Psoas muscle (tissue), 8 donors: ENCODE results near the gene GNB5. TPM values are rescaled to one million over a fixed set of nuclear protein-coding genes. Genes with fewer than 3 reads are reported as not detected.

Experiments used
- ATAC-seq, 4 donors: fragments of 200-7000 bp; cut with Tn5 transposase; one replicate each; pipeline ENCODE4 v1.9.1; 2020; ENCODE audit warnings: moderate library complexity in 3 of 4, mild to moderate bottlenecking in 2 of 4
- DNase-seq, 2 donors: peaks; one replicate each; pipeline ENCODE4 v3.0.0-alpha.2; 2020
- H3K27ac ChIP-seq: fragments of 200-600 bp; one replicate; pipeline ENCODE4 v1.8.0; 2022
- H3K27me3 ChIP-seq, 3 donors: fragments of 200-600 bp in 1 of 3; one replicate each; pipeline versions ENCODE4 v1.6.1 to v1.8.0; 2013 to 2022; ENCODE audit warnings: low read length in 2 of 3, mild to moderate bottlenecking in 2 of 3, moderate library complexity in 1 of 3; ENCODE audit not compliant: insufficient read depth in 3 of 3
- H3K36me3 ChIP-seq, 2 donors: fragments of 200-600 bp in 1 of 2; one replicate each; pipeline versions ENCODE4 v1.6.1 to v1.8.0; 2013 to 2022; ENCODE audit warnings: low read depth in 1 of 2, mild to moderate bottlenecking in 1 of 2, moderate library complexity in 1 of 2; ENCODE audit not compliant: insufficient read depth in 1 of 2
- H3K4me1 ChIP-seq: fragments of 200-600 bp; one replicate; pipeline ENCODE4 v1.8.0; 2022
- H3K4me3 ChIP-seq: fragments of 200-600 bp; one replicate; pipeline ENCODE4 v1.8.0; 2022; ENCODE audit warnings: mild to moderate bottlenecking
- H3K9me3 ChIP-seq: fragments of 200-600 bp; one replicate; pipeline ENCODE4 v1.8.0; 2022
- WGBS, 3 donors: extraction: QIAGEN DNeasy Blood & Tissue Kit; methylation state at CpG; one replicate each; pipeline versions ENCODE4 v1.1.6 to v1.1.7; 2013; 5-methylcytosine and 5-hydroxymethylcytosine counted together
- intact Hi-C, 2 donors: fragments of 100-400 bp; cut with DNase I; formaldehyde crosslinking; loops; one replicate each; pipeline versions ENCODE4 v1.11.0 to v1.14.2; 2022
- polyA plus RNA-seq, 3 donors: library from polyadenylated mRNA; stranded (reverse); fragments of 200-250 nt; gene quantifications; one replicate each; pipeline ENCODE4 v1.2.3, GENCODE V29; 2013
- total RNA-seq, 4 donors: library from RNA; stranded (reverse); fragmentation: NEBNext Ultra II Directional in 2 of 4; extraction: Animal tissue kit (Norgen Biotek cat#: 25700) in 2 of 4; gene quantifications; one replicate each; pipeline versions ENCODE4 v1.2.1 to v1.2.4, GENCODE V29; 2021 to 2023
- TF ChIP-seq, protein P1 (sequence below): fragments of 200-600 bp; IDR thresholded peaks from one replicate; pipeline ENCODE4 v1.8.0; 2022; ENCODE audit warnings: antibody characterized with exemption
- donor health status: healthy with polysubstance abuse.
- donor health status: DM: no; HTN: no; CAD: no; lungs with moderate emphysema.
- donor health status: Bipolar disorder and iron deficiency.
- donor health status: healthy.
- donor health status: DM: yes; HTN: yes; CAD: no.
- donor health status: DM: no; HTN: no; CAD: no.
- donor health status: DM: no; HTN: no; CAD: no.
- donor health status: DM: yes; HTN: yes; CAD: no.

Gene GNB5
- total and polyA plus RNA-seq, 7 donors = 0.86 to 2.5 (median 1.4) TPM

GRCh38 chr15:52207191-52207590 lies 16.0 kb upstream of the GNB5 start:
- intact Hi-C loops = no loop called here
- Histone ChIP-seq H3K4me3 (no peak overlapping the region), H3K4me1 (no peaks in the 10 kb centered on the region), H3K9me3 (no peaks in the 10 kb centered on the region), H3K36me3 (no peaks in the 10 kb centered on the region), H3K27me3 (no peaks in the 10 kb centered on the region), H3K27ac (no peak overlapping the region)
- 71 to 81% (median 78%) methylated on average over 1 of the region's 1 CpG for WGBS, 3 donors
- ATAC-seq (no peak), DNase-seq (no peak)
- TF ChIP-seq, protein P1, sequence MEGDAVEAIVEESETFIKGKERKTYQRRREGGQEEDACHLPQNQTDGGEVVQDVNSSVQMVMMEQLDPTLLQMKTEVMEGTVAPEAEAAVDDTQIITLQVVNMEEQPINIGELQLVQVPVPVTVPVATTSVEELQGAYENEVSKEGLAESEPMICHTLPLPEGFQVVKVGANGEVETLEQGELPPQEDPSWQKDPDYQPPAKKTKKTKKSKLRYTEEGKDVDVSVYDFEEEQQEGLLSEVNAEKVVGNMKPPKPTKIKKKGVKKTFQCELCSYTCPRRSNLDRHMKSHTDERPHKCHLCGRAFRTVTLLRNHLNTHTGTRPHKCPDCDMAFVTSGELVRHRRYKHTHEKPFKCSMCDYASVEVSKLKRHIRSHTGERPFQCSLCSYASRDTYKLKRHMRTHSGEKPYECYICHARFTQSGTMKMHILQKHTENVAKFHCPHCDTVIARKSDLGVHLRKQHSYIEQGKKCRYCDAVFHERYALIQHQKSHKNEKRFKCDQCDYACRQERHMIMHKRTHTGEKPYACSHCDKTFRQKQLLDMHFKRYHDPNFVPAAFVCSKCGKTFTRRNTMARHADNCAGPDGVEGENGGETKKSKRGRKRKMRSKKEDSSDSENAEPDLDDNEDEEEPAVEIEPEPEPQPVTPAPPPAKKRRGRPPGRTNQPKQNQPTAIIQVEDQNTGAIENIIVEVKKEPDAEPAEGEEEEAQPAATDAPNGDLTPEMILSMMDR = no peak

- no peak overlapping the region for H3K4me3 ChIP-seq
- no peaks in the 10 kb centered on the region for H3K27me3 ChIP-seq
- H3K9me3 ChIP-seq = no peaks in the 10 kb centered on the region
- DNase-seq = no peak
- WGBS, 3 donors = 25 to 40% (median 34%) methylated on average over 2 of the region's 2 CpGs
- H3K36me3 ChIP-seq = no peaks in the 10 kb centered on the region
- no peaks in the 10 kb centered on the region for H3K4me1 ChIP-seq
- no peak overlapping the region for H3K27ac ChIP-seq
- ATAC-seq = peak in 3 of 4 donors; percentile 37 to 80 (median 77)
- intact Hi-C loops = no loop called here
- TF ChIP-seq, protein P1 = no peak
Measured at GRCh38 chr15:52206446-52206845, 15.3 kb upstream of the GNB5 start.

GRCh38 chr15:52204657-52205056 lies 13.5 kb upstream of the GNB5 start:
- H3K27me3 ChIP-seq = no peaks in the 10 kb centered on the region
- H3K36me3 ChIP-seq = no peaks in the 10 kb centered on the region
- 96 to 98% (median 97%) methylated on average over 20 of the region's 20 CpGs for WGBS, 3 donors
- intact Hi-C loops = no loop called here
- no peak for DNase-seq
- H3K9me3 ChIP-seq = no peaks in the 10 kb centered on the region
- no peaks in the 10 kb centered on the region for H3K4me1 ChIP-seq
- H3K27ac ChIP-seq = no peak overlapping the region
- no peak overlapping the region for H3K4me3 ChIP-seq
- ATAC-seq = no peak
- TF ChIP-seq, protein P1 = no peak

DNA sequence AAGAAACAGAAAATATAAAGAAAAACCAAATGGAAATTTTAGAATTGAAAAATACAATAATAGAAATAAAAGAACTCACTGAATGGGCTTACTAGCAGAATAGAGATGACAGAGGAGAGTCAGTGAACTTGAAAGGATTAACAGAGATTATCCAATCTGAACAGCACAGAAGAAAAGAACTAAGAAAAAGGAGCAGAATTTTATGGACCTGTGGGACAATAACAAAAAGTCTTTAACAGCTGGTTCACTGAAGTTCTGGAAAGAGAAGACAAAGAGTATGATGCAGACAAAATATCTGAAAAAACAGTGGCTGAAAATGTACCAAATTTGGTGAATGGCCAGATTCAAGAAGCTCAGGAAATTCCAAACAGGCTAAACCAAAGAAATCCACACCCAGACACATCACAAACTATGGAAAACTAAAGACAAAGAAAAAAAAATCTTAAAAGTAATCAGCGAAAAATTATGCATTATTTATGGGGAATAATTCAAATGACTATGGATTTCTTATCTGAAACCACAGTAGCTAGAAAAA lies 9.7 kb upstream of the GNB5 start:
- TF ChIP-seq, protein P1 = no peak
- H3K9me3 ChIP-seq = no peaks in the 10 kb centered on the region
- no peaks in the 10 kb centered on the region for H3K27me3 ChIP-seq
- no peaks in the 10 kb centered on the region for H3K4me1 ChIP-seq
- ATAC-seq (no peak), DNase-seq (no peak)
- no peak overlapping the region for H3K4me3 ChIP-seq
- WGBS, 3 donors = 84 to 88% (median 86%) methylated on average over 1 of the region's 1 CpG
- H3K27ac ChIP-seq = no peak overlapping the region
- intact Hi-C loops = no loop called here
- no peaks in the 10 kb centered on the region for H3K36me3 ChIP-seq

GRCh38 chr15:52199271-52199670 lies 8.1 kb upstream of the GNB5 start:
- intact Hi-C loops = no loop called here
- WGBS, 3 donors = 34 to 44% (median 36%) methylated on average over 2 of the region's 2 CpGs
- TF ChIP-seq, protein P1 = no peak
- no peak for ATAC-seq
- DNase-seq = no peak
- no peaks in the 10 kb centered on the region for H3K9me3 ChIP-seq
- no peak overlapping the region for H3K27ac ChIP-seq
- H3K27me3 ChIP-seq = no peaks in the 10 kb centered on the region
- H3K4me3 ChIP-seq = no peak overlapping the region
- no peaks in the 10 kb centered on the region for H3K36me3 ChIP-seq
- no peaks in the 10 kb centered on the region for H3K4me1 ChIP-seq
